GM19452 (cell line): Measurements from ENCODE around the gene CLDN24.

ENCODE experiments used
- ATAC-seq: cut with Tn5 transposase; IDR thresholded peaks from one replicate; pipeline ENCODE4 v1.9.1; 2021; ENCODE audit not compliant: unreplicated experiment

CLDN24 gene

GRCh38 chr4:183323295-183323694, 1.1 kb upstream of the CLDN24 start:
- ATAC-seq: no peak

- no peak for ATAC-seq
These were observed 710 bp downstream of the CLDN24 start for GRCh38 chr4:183321516-183321915.

- ATAC-seq: peak; percentile 52
These were observed 1.1 kb downstream of the CLDN24 start for GRCh38 chr4:183321079-183321478.

- no peak for ATAC-seq
These were observed 1.8 kb downstream of the CLDN24 start, which contains the start of gene CLDN22 for GRCh38 chr4:183320211-183321059. CLDN22 (minus strand) TSS chr4:183320276; CDS start chr4:183320218, 58 bp downstream.

GRCh38 chr4:183318656-183319055, 3.6 kb downstream of the CLDN24 start:
- no peak for ATAC-seq

GRCh38 chr4:183314806-183315205, 7.4 kb downstream of the CLDN24 start:
- ATAC-seq: no peak

- ATAC-seq: no peak
These were observed 7.9 kb downstream of the CLDN24 start for GRCh38 chr4:183314336-183314735.

GRCh38 chr4:183312841-183313240, 9.4 kb downstream of the CLDN24 start:
- no peak for ATAC-seq

- no peak for ATAC-seq
These were observed 15.4 kb downstream of the CLDN24 start for GRCh38 chr4:183306811-183307210.

GRCh38 chr4:183304538-183304937, 17.7 kb downstream of the CLDN24 start:
- no peak for ATAC-seq

- no peak for ATAC-seq
These were observed 18.2 kb downstream of the CLDN24 start for GRCh38 chr4:183304067-183304466.

- no peak for ATAC-seq
These were observed 18.9 kb downstream of the CLDN24 start for GRCh38 chr4:183303301-183303700.

GRCh38 chr4:183300655-183301054, 21.6 kb downstream of the CLDN24 start:
- no peak for ATAC-seq

- ATAC-seq: no peak
These were observed 22.2 kb downstream of the CLDN24 start for GRCh38 chr4:183300070-183300469.

- no peak for ATAC-seq
These were observed 22.8 kb downstream of the CLDN24 start for GRCh38 chr4:183299464-183299863.

- ATAC-seq: peak; percentile 90
These were observed 24.6 kb downstream of the CLDN24 start for GRCh38 chr4:183297675-183298074.

GRCh38 chr4:183295711-183296110, 26.5 kb downstream of the CLDN24 start:
- no peak for ATAC-seq

- ATAC-seq: no peak
These were observed 31.2 kb downstream of the CLDN24 start for GRCh38 chr4:183291070-183291469.

- no peak for ATAC-seq
These were observed 32.5 kb downstream of the CLDN24 start for GRCh38 chr4:183289688-183290087.

- ATAC-seq: no peak
These were observed 33.3 kb downstream of the CLDN24 start for GRCh38 chr4:183288955-183289354.

GRCh38 chr4:183287677-183288076, 34.5 kb downstream of the CLDN24 start:
- peak; percentile 71 for ATAC-seq

- peak; percentile 84 for ATAC-seq
These were observed 34.9 kb downstream of the CLDN24 start for GRCh38 chr4:183287309-183287659.
